ENCODE results near the gene RAET1G.
"Not testable (repeated sequence)": the region's sequence is repeated elsewhere in the genome, so short reads cannot be mapped to it uniquely, and the experiment has no call there.

- not testable (repeated sequence) for TF ChIP-seq CTCF (conservative IDR thresholded peaks at IDR 0.05; ENCODE audit: low read depth, low read length); EZH2 (IDR thresholded peaks at IDR 0.05; ENCODE audit: borderline replicate concordance, low read depth, low read length, poor library complexity, severe bottlenecking)
These were observed 4.1 kb upstream of the RAET1G start for GRCh38 chr6:149927025-149927424.
